ENCODE results near the gene ATP2C2.

DNA sequence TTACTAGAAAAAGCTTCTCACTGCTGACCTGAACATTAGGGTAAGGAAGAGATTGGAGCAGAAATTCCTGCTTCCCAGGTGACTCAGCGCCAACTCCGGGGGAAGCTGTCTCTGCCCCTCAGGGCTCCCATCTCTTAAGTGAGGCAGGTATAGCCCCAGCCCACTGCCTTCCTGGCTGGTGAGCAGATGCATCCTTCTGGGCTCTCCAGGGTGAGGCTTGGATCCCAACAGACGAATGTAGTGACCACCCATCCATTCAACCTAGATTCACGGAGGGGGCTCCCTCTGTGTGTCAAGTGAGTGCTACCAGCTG, 3.2 kb downstream of the ATP2C2 start:
- no peak for TF ChIP-seq CTCF (IDR thresholded peaks at IDR 0.05; ENCODE audit: control extremely low read depth in 1 of 3, insufficient read depth in 1 of 3, low read depth in 1 of 3, low read length in 3 of 3)
- TF ChIP-seq TBP (IDR thresholded peaks at IDR 0.05; ENCODE audit: low read depth, low read length), result no peak
- TF ChIP-seq POLR2AphosphoS5 (IDR thresholded peaks at IDR 0.05; ENCODE audit: low read depth, low read length), result no peak
- no peak for TF ChIP-seq BRCA1 (IDR thresholded peaks at IDR 0.05; ENCODE audit: low read depth, low read length)
- no peak for TF ChIP-seq TEAD4 (IDR thresholded peaks at IDR 0.05; ENCODE audit: low read depth, low read length)
- no peak for TF ChIP-seq EZH2 (IDR thresholded peaks at IDR 0.05; ENCODE audit: low read depth, low read length, severe bottlenecking)
- TF ChIP-seq SUZ12 (IDR thresholded peaks at IDR 0.05; ENCODE audit: low read length), result no peak

All from H1 (cell line).